IgD-negative memory B cell (primary cell): Measurements from ENCODE around the gene PKD2L2. TPM values are rescaled to one million over a fixed set of nuclear protein-coding genes. Genes with fewer than 3 reads are reported as not detected.

Experiments
- H3K27ac Mint-ChIP-seq, 3 donors: one replicate each; pipeline ENCODE4 v1.8.0; 2020 to 2022; ENCODE audit warnings: mild to moderate bottlenecking in 3 of 3, mixed read lengths in 3 of 3, moderate library complexity in 1 of 3
- H3K27me3 Mint-ChIP-seq: one replicate; pipeline ENCODE4 v1.8.0; 2021; ENCODE audit warnings: mixed read lengths
- H3K36me3 Mint-ChIP-seq: one replicate; pipeline ENCODE4 v1.8.0; 2020; ENCODE audit warnings: mild to moderate bottlenecking, mixed read lengths
- H3K4me1 Mint-ChIP-seq, 3 donors: one replicate each; pipeline ENCODE4 v1.8.0; 2020 to 2022; ENCODE audit warnings: mixed read lengths in 3 of 3, mild to moderate bottlenecking in 1 of 3
- H3K4me3 Mint-ChIP-seq, 4 donors: one replicate each; pipeline ENCODE4 v1.8.0; 2020 to 2022; ENCODE audit warnings: mild to moderate bottlenecking in 4 of 4, mixed read lengths in 4 of 4, moderate library complexity in 3 of 4
- H3K9me3 Mint-ChIP-seq, 3 donors: one replicate each; pipeline ENCODE4 v1.8.0; 2020 to 2021; ENCODE audit warnings: mixed read lengths in 3 of 3, mild to moderate bottlenecking in 1 of 3
- polyA plus RNA-seq: library from polyadenylated mRNA; unstranded; fragments of 300-500 nt; fragmentation: Illumina TruSeq; gene quantifications from one replicate; pipeline ENCODE4 v1.2.3, GENCODE V29; 2021

Gene PKD2L2
- polyA plus RNA-seq, 1 donor from 2014 or later, result 0.46 TPM

DNA sequence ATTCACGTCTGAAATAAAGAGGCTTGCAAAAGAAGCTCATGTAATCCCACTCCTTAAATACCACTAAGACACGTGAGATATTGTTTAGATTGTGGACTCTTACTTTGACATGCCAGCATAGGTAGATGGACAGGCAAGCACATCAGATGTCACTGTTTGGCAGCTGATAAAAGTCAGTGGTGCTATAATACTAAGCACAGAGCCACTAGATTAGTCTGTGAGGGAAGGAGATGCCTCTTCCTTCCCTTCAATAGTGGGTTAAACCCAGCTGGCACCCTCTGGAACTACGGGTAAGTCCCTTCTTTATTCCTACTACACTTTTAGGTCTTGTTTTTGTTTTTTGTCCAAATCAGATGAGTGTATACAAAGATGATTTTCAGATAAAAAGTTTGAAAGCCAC, 21.6 kb upstream of the PKD2L2 start, which contains the start of gene MYOT:
Gene MYOT, plus strand, starts transcription at position 197 of the 400 bp plus-strand sequence. CDS start 2,792 bp downstream, outside the sequence.
- H3K9me3 Mint-ChIP-seq, result no peaks in the 10 kb centered on the region
- no peak within 1 kb of the TSS for H3K4me3 Mint-ChIP-seq
- no peaks in the 10 kb centered on the region for H3K27me3 Mint-ChIP-seq
- no peak within 1 kb of the TSS for H3K27ac Mint-ChIP-seq
- peaks cover 1 to 3% (median 3%) of the 10 kb centered on the region in 3 donors for H3K4me1 Mint-ChIP-seq
- no peaks in the 10 kb centered on the region for H3K36me3 Mint-ChIP-seq

- no peak overlapping the region for H3K27ac Mint-ChIP-seq
These were observed 18.5 kb upstream of the PKD2L2 start for GRCh38 chr5:137870647-137871339.

GRCh38 chr5:137871571-137871970, 17.7 kb upstream of the PKD2L2 start:
- no peak overlapping the region for H3K4me3 Mint-ChIP-seq
- peaks cover 2% of the 10 kb centered on the region for H3K36me3 Mint-ChIP-seq
- H3K9me3 Mint-ChIP-seq, result no peaks in the 10 kb centered on the region
- peaks cover 1 to 3% (median 3%) of the 10 kb centered on the region in 3 donors for H3K4me1 Mint-ChIP-seq
- no peak overlapping the region for H3K27ac Mint-ChIP-seq
- no peaks in the 10 kb centered on the region for H3K27me3 Mint-ChIP-seq

More at GRCh38 chr5:137870647-137871339, 18.5 kb upstream of the PKD2L2 start:
- Mint-ChIP-seq H3K27me3 (no peaks in the 10 kb centered on the region), H3K4me3 (no peak overlapping the region), H3K4me1 (peaks cover 1 to 3% (median 3%) of the 10 kb centered on the region in 3 donors), H3K9me3 (no peaks in the 10 kb centered on the region), H3K36me3 (peaks cover 2% of the 10 kb centered on the region)

DNA sequence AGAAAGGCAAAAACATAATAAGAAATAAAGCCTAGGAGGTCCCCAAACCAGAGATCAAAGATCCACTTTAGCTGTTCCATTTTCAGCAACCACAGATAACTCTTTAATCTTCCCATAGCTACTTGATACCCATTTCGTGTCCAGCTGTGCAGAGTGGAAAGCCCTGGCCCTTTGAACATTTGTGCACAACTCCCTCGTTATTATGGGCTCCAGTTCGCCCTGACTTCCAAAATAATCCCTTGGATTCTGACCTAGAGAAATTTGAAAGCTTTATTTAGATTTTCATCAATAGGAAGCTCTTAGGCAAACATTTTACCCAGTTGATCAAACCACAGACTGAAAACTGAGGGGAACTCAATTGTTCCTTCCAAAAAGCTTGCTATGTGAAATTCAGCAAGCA, 16.8 kb upstream of the PKD2L2 start:
- Mint-ChIP-seq H3K27me3 (no peaks in the 10 kb centered on the region), H3K9me3 (no peaks in the 10 kb centered on the region), H3K4me3 (no peak overlapping the region), H3K27ac (no peak overlapping the region), H3K4me1 (peaks cover 1 to 3% (median 3%) of the 10 kb centered on the region in 3 donors), H3K36me3 (peaks cover 2% of the 10 kb centered on the region)

GRCh38 chr5:137876101-137876500, 13.2 kb upstream of the PKD2L2 start:
- Mint-ChIP-seq H3K9me3 (no peaks in the 10 kb centered on the region), H3K36me3 (peaks cover 2% of the 10 kb centered on the region), H3K4me3 (no peak overlapping the region), H3K27ac (no peak overlapping the region), H3K27me3 (no peaks in the 10 kb centered on the region), H3K4me1 (peaks cover 0 to 6% (median 2%) of the 10 kb centered on the region in 3 donors)

DNA sequence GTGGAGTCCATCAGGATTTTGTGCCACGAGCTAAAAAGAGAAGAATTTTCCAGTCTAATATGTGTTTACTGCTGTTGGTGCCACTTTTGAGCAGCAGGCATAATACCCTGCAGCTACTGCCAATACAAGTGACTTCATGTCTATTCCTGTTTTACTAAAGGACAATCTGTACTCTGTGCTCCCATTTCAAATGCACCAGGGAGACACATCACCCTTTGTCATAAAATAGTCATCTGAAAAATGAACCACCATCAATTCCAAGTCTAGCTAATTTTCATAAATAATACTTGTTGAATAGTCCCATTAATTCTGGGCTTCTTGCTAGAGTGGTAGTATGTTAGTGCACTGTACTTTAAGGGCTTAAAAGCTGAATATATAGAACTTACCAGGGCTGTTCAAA, 8.9 kb upstream of the PKD2L2 start:
- Mint-ChIP-seq H3K4me1 (peaks cover 0 to 3% (median 2%) of the 10 kb centered on the region in 3 donors), H3K27ac (no peak overlapping the region), H3K9me3 (no peaks in the 10 kb centered on the region), H3K27me3 (no peaks in the 10 kb centered on the region), H3K36me3 (peaks cover 4% of the 10 kb centered on the region), H3K4me3 (no peak overlapping the region)

- Mint-ChIP-seq H3K36me3 (no peaks in the 10 kb centered on the region), H3K4me3 (peak overlapping the region; percentile 90 to 96 (median 93)), H3K27ac (peak overlapping the region in 2 of 3 donors; percentile 92 to 97), H3K27me3 (no peaks in the 10 kb centered on the region), H3K4me1 (peaks cover 8 to 16% (median 15%) of the 10 kb centered on the region in 3 donors), H3K9me3 (no peaks in the 10 kb centered on the region)
These were observed 1.4 kb upstream of the PKD2L2 start for GRCh38 chr5:137887831-137888230.

- Mint-ChIP-seq H3K27me3 (no peaks in the 10 kb centered on the region), H3K27ac (peak overlapping the region; percentile 92 to 97 (median 96)), H3K9me3 (no peaks in the 10 kb centered on the region), H3K4me1 (peaks cover 8 to 16% (median 15%) of the 10 kb centered on the region in 3 donors), H3K4me3 (peak overlapping the region; percentile 90 to 96 (median 93)), H3K36me3 (no peaks in the 10 kb centered on the region)
These were observed 793 bp upstream of the PKD2L2 start for GRCh38 chr5:137888466-137888862.

DNA sequence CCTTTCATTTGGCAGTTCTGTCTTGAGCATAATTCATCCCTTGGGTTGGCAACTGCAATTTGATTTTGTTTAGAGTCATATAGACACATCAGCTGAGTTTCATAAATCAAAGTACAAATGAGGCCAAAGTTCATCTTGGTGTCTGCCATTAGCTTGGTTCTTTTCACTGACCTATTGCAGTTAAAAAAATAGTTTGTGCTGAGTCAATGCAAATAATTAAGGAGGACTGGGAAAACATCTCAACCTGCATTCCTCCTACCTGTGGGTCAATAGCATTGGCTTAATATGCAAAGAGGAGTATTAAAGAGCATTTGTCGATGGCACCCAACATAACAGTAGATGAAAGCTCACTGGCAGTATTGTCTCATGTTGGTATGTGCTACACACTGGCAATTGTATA, 1.6 kb downstream of the PKD2L2 start:
- no peaks in the 10 kb centered on the region for H3K27me3 Mint-ChIP-seq
- H3K9me3 Mint-ChIP-seq, result peaks cover 0 to 2% (median 0%) of the 10 kb centered on the region in 3 donors
- peak overlapping the region in 2 of 4 donors; percentile 33 to 37 for H3K4me3 Mint-ChIP-seq
- H3K27ac Mint-ChIP-seq, result peak overlapping the region in 1 of 3 donors; percentile 11
- peaks cover 8 to 25% (median 18%) of the 10 kb centered on the region in 3 donors for H3K4me1 Mint-ChIP-seq
- no peaks in the 10 kb centered on the region for H3K36me3 Mint-ChIP-seq

GRCh38 chr5:137891849-137892248, 2.6 kb downstream of the PKD2L2 start:
- H3K27me3 Mint-ChIP-seq, result no peaks in the 10 kb centered on the region
- H3K9me3 Mint-ChIP-seq, result peaks cover 0 to 2% (median 0%) of the 10 kb centered on the region in 3 donors
- H3K27ac Mint-ChIP-seq, result peak overlapping the region in 1 of 3 donors; percentile 59
- H3K4me1 Mint-ChIP-seq, result peaks cover 8 to 25% (median 22%) of the 10 kb centered on the region in 3 donors
- H3K4me3 Mint-ChIP-seq, result peak overlapping the region in 2 of 4 donors; percentile 39 to 73
- no peaks in the 10 kb centered on the region for H3K36me3 Mint-ChIP-seq

DNA sequence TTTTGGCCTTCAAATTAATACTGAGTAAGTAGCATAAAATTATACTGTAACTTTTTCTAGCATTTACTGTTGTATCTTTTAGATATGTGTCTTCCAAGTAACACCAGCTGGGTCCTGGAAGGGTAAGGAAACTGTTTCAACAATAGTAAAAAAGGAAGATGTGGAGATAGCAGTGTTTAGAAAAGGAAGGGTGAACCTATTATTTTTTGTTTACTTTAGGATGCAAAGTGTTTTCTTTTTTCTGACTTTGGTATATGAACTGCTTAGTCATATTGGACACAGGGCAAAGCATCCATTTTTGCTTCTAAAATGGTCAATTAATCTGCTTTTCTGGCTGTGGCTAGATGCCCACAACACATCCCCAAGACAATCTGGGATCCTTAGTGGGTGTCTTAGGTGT, 5.3 kb downstream of the PKD2L2 start:
- H3K4me1 Mint-ChIP-seq, result peaks cover 4 to 14% (median 14%) of the 10 kb centered on the region in 3 donors
- no peak overlapping the region for H3K4me3 Mint-ChIP-seq
- no peak overlapping the region for H3K27ac Mint-ChIP-seq
- H3K36me3 Mint-ChIP-seq, result no peaks in the 10 kb centered on the region
- H3K9me3 Mint-ChIP-seq, result peaks cover 0 to 2% (median 0%) of the 10 kb centered on the region in 3 donors
- H3K27me3 Mint-ChIP-seq, result no peaks in the 10 kb centered on the region

GRCh38 chr5:137896560-137896959, 7.3 kb downstream of the PKD2L2 start:
- no peak overlapping the region for H3K4me3 Mint-ChIP-seq
- no peaks in the 10 kb centered on the region for H3K36me3 Mint-ChIP-seq
- H3K4me1 Mint-ChIP-seq, result peaks cover 4 to 24% (median 17%) of the 10 kb centered on the region in 3 donors
- peaks cover 0 to 2% (median 0%) of the 10 kb centered on the region in 3 donors for H3K9me3 Mint-ChIP-seq
- no peaks in the 10 kb centered on the region for H3K27me3 Mint-ChIP-seq
- H3K27ac Mint-ChIP-seq, result no peak overlapping the region

- Mint-ChIP-seq H3K27ac (no peak overlapping the region), H3K27me3 (no peaks in the 10 kb centered on the region), H3K4me3 (no peak overlapping the region), H3K9me3 (peaks cover 0 to 1% (median 0%) of the 10 kb centered on the region in 3 donors), H3K36me3 (no peaks in the 10 kb centered on the region), H3K4me1 (peaks cover 4 to 26% (median 17%) of the 10 kb centered on the region in 3 donors)
These were observed 10.2 kb downstream of the PKD2L2 start for GRCh38 chr5:137899493-137899892.

DNA sequence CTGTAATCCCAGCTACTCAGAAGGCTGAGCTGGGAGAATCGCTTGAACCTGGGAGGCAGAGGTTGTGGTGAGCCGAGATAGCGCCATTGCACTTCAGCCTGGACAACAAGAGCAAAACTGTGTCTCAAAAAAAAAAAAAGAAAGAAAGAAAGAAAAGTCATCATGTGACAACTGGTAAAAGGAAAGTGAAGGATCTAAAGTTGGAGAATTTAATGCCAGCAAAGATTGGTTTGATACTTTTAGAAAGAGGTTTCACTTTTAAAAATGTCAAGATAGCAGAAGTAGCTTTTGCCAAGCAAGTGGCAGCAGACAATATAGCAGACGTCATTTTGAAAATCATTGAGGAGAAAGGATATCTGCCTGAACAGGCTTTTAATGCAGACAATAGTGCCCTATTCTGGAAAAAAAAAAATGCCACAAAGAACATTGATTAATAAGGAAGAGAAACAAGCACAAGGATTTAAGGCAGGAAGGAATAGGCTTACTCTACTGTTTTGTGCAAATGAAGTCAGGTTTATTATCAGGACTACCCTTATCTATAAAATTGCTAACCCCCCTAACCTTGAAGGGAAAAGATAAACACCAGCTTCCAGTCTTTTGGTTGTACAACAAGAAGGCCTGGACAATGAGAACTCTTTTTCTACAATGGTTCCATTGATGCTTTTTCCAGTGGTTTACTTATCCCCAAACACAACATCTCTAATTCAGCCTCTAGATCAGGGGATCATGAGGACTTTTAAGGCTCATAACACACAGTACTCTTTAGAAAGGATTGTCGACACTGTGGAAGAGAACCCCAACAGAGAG, 12.0 kb downstream of the PKD2L2 start:
- no peaks in the 10 kb centered on the region for H3K9me3 Mint-ChIP-seq
- H3K27ac Mint-ChIP-seq, result peak overlapping the region in 1 of 3 donors; percentile 88
- H3K4me1 Mint-ChIP-seq, result peaks cover 4 to 19% (median 16%) of the 10 kb centered on the region in 3 donors
- no peaks in the 10 kb centered on the region for H3K36me3 Mint-ChIP-seq
- peak overlapping the region in 2 of 4 donors; percentile 66 to 76 for H3K4me3 Mint-ChIP-seq
- no peaks in the 10 kb centered on the region for H3K27me3 Mint-ChIP-seq
